ENCODE results near the gene MTERF1. TPM values are rescaled to one million over a fixed set of nuclear protein-coding genes. Genes with fewer than 3 reads are reported as not detected.
"Not testable (repeated sequence)": the region's sequence is repeated elsewhere in the genome, so short reads cannot be mapped to it uniquely, and the experiment has no call there.

The MTERF1 gene
- total RNA-seq, 1 donor from 2014 or later = 18.4 TPM

DNA sequence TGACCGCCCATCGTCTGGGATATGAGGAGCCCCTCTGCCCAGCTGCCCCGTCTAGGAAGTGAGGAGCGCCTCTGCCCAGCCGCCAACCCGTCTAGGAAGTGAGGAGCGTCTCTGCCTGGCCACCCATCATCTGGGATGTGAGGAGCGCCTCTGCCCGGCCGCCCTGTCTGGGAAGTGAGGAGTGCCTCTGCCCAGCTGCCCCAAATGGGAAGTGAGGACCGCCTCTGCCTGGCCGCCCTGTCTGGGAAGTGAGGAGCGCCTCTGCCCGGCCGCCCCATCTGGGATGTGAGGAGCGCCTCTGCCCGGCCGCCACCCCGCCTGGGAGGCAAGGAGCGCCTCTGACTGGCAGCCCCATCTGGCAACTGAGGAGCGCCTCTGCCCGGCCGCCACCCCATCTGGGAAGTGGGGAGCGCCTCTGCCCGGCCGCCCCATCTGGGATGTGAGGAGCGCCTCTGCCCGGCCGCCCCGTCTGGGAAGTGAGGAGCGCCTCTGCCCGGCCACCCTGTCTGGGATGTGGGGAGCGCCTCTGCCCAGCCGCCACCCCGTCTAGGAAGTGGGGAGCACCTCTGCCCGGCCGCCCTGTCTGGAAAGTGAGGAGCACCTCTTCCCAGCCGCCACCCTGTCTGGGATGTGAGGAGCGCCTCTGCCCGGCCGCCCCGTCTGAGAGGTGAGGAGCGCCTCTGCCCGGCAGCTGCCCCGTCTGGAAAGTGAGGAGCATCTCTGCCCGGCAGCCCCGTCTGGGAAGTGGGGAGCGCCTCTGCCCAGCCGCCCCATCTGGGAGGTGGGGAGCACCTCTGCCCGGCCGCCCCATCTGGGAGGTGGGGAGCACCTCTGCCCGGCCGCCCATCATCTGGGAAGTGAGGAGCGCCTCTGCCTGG is 7.1 kb upstream of the MTERF1 start:
- intact Hi-C loops (cut with micrococcal nuclease) = not testable (repeated sequence)

DNA sequence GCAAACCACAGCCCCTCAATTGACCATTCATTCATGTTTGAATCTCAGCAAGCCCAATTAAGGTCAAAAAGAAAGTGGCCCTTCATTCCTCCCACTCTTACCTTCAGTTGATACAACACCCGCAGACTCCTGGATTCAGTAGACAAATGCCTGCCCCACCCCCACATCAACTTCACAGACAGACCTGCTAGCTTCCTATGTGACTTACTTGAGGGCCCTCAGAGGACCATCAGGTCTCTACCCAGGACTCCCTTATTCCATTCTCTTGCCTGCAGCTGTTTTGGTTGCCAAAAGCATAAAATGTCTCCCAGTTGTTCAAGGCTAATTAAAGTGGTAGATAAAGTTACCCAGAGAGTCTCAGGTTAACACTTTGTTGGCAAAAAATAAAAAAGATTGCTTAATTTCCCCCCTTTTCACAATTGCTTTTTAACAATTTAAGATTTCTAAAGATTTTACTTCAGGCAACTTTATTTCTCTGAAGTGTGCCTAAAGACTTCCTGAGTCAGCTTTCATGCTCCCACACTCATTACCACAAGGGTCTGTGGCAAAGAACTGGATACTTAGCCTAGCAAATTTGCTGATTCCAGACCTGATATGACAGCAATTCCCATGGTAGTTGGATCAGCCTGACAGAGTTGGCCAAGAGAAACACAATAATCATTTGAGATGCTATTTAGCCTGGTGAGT is 3.3 kb upstream of the MTERF1 start:
- intact Hi-C loops (cut with micrococcal nuclease) = loop anchor here (5.0 kb wide), 2 partner anchors 1263 to 1537 kb away; partner anchors contain the start of genes GTPBP10 and SAMD9L

DNA sequence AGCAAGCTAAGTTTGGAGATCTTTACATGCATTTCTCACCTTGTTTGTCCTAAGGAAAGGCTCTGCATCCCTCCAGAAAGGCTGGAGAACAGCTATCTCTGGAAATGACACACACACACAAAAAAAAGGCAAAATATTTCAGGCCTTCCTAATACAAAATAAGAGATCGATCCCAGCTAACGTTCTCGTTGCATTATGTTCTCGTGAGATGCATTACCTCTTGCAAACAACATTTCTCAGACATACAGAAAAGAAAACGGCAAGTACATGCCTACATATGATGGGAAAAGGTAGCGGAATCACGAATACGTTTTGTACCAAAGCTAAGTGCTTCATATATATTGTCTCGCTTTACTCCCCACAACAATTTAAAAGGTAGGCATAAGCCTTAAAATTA is 488 bp downstream of the MTERF1 start:
- intact Hi-C loops (cut with micrococcal nuclease) = loop anchor here (1.0 to 5.0 kb wide), 16 partner anchors 33 to 1533 kb away; partner anchors contain the start of genes AKAP9, ANKIB1, CYP51A1 and FAM133B

DNA sequence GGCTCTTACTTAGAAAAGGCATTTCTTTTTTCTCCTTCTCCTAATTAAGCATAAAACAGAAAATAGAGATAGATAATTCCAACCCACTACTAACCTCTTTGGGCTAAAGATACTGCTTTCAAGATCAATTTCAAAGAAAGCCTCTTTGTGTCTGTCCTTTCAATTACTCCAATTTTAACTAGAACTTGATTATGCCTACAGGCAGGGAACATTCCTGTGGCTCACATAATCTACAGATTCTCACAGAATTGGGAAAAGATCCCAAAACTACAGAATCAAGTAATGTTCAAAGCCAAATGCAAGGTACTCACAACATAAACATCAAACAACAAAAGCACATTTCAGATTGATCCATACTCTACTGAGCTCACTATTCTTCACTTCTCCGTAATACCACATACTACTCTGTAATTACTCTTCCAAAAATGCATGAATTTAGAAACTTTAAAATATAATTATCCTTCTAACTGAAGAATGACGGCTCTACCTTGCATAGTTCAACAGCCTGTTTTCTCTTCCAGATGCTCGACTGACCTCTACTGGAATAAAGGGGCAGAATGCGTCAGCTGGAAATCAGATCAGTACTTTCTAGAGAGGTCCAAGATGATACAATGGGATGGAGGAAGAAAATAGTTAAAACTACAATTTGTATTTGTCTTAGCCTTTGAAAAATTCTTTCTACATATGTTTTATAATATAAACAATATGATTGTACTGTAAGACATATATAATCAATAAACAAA is 3.9 kb downstream of the MTERF1 start:
- intact Hi-C loops (cut with micrococcal nuclease) = no loop called here

DNA sequence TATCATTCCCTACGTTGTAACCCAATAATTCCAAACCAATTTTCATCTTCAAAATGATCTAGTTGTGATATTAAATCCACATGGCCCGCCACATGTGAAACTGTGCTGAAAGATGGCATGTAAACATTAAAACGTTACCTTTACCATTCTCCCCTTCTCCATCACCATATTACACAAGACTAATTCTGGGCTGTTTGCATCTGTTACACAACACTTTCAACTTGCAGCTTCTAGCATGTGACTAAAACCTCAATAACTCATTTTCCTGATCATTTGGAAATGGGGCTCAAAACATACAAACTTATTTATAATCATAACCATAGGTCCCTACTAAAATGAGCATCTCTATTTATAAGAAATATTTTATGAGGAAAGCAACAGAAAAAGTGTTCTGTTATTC is 4.7 kb downstream of the MTERF1 start:
- intact Hi-C loops (cut with micrococcal nuclease) = no loop called here

DNA sequence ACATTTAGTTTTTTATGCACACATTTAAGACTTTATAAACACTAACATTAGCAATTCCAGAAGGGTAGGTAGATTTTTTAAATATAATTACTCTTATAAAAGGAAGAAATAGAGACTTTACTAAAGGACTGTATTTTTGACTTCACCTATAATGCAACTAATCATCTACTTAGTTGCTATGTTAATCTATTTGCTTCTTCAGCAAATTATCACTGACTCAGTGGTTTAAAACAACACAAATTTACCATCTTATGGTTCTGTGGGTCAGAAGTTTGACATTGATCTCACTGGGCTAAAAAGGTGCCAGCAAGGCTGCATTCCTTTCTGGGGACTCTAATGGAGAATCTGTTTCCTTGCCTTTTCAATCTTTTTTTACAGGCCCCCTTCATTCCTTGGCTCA is 7.6 kb downstream of the MTERF1 start:
- intact Hi-C loops (cut with micrococcal nuclease) = no loop called here

DNA sequence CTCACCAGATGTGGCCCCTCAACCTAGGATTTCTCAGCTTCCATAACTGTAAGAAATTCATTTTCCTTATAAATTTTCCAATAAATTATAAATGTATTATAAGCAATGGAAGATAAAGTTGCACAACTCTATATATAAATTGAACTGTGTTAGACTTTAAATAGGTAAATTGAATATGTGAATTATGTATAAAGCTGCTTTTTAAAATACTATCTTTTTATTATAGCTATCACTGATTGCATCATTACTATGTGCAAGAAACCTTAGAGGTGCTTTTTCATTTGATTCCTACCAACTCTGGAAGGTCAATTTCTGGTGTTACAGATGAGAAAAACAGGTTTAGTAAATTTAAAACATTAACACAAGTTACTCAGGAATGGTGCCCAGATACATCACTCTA is 8.4 kb downstream of the MTERF1 start:
- intact Hi-C loops (cut with micrococcal nuclease) = no loop called here

DNA sequence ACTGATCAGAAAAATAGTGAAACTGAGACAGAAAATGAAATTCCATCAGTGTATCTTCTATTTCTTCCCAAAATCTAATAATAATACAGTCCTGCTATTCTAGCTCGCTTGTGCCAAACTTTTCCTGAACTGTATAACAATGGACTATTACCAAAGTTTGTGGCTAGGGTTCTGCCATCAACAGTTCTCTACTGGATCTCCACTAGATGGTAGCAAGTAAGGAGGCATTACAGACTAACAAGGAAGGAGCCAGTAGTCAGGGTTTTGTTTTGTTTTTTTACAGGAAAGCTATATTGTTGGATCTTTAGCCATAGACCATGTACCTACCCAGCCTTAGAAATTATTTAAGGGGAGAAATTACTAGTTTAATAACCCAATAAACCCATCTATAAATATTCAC is 10.8 kb downstream of the MTERF1 start:
- intact Hi-C loops (cut with micrococcal nuclease) = no loop called here

DNA sequence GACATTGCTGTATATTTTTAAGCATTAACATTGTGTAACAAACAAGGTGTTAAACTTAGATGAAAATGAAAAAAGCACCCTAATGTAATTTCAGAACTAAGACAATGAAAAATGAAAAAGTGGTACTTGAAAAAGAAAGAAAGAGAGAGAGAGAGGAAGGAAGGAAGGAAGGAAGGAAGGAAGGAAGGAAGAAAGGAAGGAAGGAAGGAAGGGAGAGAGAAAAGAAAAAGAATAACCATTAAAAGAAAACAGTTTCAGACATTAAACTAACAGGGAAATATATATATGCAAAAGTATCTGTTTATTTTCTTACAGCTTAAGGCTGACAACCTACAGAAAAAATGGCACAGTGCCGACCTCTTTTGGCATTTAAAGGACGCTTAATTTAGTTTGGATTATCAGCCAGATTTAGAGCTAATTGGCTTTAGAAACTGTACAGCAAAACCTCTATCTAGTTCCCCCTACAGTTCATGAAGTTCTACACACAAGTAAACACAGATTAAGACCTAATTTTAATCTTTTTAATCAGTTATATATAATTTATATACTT is 13.8 kb downstream of the MTERF1 start:
- intact Hi-C loops (cut with micrococcal nuclease) = no loop called here

DNA sequence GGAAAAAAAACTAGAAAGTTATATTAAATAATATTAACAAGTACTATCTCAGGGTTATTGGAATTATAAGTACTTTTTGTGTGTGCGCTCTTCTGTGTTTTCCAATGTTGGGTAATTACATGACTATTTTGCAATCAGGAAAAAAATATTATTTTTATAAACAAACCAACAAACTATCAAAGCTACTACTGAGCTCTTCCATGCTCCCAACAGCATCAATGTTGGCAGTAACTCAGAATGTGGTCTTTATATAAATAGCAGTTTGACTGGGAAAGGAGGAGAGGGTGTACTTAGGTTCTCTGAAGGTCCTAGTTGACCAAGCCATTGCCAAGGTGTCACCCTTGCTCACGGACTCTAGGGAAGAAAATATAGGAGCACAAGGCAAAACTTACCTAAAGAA is 15.0 kb downstream of the MTERF1 start:
- intact Hi-C loops (cut with micrococcal nuclease) = no loop called here

DNA sequence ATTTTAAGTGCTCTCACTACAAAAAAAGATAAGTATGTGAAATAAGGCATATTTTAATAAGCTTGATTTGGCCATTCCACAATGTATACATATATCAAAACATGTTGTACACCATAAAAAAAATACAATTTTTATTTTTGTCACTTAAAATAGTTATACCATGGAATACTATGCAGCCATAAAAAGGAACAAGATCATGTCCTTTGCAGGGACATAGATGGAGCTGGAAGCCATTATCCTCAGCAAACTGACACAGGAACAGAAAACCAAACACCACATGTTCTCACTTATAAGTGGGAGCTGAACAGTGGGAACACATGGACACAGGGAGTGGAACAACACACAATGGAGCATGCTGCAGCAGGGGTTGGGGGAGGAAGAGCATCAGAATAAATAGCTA is 15.9 kb downstream of the MTERF1 start:
- intact Hi-C loops (cut with micrococcal nuclease) = not testable (repeated sequence)

DNA sequence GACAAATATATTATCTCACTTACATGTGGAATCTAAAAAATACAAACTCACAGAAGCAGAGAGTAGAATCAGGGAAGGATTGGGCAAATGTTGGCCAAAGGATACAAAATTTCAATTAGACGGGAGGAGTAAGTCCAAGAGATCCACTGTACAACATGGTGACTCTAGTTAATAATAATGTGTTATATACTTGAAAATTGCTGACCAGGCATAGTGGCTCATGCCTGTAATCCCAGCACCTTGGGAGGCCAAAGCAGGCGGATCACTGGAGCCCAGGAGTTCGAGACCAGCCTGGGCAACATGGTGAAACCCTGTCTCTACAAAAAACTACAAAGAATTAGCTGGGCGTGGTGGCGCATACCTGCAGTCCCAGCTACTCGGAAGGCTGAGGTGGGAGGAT is 16.4 kb downstream of the MTERF1 start:
- intact Hi-C loops (cut with micrococcal nuclease) = no loop called here

DNA sequence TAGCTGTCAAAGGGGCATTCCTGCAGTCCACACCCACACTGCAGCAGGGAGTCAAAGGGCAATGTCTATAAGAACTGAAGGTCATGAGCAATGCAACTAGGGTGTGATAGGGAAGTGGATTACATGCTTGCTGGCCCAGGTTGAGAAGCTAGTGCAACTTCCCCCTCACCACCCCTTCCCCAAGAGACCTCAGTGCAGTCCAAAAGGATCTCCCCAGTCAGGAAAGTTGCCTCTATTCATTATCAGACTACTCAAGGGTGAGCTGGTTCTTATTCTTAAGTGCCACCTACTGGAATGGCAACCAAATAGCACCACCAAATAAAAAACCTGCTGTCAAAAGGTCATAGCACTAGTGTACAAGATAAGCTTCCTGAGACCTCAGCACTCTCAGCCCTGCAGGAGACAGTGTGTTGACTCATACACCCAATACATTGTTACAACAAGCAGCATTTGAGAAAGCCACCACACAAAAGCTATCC is 28.2 kb downstream of the MTERF1 start:
- intact Hi-C loops (cut with micrococcal nuclease) = loop anchor here (1.0 kb wide), 1 partner anchor 22 kb away; no protein-coding TSS in a partner anchor

DNA sequence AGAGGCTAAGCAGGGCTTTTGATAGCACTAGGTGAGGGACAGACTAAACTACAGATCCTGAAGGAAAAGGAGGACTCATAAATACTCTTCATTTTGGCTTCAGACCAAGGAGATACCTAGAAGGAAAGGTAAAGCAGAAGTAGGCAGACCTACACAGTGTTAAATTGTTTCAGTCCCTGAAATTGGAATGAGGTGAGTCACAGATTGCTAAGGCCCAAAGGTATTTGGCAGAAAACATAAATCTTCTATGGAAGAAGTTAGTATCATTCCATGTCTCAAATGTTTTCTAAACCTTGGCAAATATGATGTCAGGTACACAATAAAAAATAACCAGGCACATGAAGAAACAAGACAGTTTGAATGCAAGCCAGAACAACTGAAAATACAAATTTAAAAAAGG is 30.0 kb downstream of the MTERF1 start:
- intact Hi-C loops (cut with micrococcal nuclease) = no loop called here

DNA sequence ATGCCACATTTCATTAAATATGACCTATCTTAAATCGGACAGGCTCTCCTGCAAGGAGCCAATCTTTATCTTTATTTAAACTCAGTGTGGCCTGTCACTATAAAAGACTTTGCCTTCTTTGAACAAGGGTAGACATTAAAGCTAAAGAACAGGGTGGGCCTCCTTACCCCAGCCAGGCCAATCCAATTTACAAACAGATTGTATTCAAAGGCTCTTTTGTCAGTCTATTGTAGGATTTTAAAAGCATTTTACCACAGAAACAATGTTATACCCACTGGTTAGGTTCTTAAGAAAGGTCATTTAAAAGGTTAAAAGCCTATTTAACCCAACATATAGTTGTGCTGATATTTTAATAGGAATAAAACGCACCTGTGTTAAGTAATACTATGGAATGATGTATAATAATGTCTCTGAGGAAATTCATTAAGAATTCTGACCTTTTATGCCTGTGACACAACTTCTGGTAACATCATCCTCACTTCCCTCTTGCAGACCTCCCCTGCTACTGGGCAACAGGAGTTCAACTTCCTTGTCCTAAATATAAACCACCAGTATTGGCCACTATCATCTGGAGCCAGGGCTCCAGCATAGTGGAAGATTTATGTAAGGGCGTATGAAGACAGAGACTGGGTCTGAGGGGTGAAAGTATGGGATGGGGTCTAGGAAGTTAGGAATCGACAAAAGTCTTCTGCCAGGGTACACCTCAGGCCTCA is 32.5 kb downstream of the MTERF1 start:
- intact Hi-C loops (cut with micrococcal nuclease) = no loop called here

DNA sequence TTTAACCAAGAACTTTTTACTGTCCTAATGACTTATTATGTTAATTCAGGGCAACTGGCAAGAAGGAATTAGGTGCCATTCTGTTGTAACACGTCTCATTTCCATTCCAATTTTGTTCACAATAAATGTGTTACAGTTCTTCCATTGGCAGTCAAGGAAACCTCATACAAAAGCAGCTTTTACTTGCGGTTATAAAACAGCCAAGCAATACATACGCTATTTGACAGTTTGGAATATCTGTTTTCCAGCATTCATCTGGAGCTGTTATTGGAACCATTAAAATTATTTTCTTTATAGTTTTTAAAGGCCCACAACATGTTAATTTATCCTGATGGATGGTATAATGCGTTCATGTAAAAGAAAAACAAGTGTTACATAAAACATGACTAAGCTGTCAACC is 33.3 kb downstream of the MTERF1 start:
- intact Hi-C loops (cut with micrococcal nuclease) = no loop called here

DNA sequence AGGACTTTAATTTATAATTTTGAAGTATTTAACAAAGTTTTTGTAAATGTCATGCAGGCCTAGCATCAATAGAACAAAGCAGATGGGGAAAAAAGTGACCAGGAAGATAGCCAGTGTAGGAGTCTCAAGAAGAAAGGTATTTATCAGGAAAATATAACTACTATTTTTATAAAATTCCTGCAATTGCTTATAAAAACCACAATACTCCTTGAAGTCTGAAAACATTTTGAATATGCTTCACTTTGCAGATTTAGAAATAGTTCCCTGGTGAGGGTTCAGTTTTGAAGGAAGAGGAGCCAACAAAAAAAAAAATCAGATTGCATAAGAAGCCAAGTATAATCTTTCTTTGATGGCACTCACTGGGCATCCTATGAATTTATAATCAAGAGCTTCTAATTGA is 34.1 kb downstream of the MTERF1 start:
- intact Hi-C loops (cut with micrococcal nuclease) = no loop called here

DNA sequence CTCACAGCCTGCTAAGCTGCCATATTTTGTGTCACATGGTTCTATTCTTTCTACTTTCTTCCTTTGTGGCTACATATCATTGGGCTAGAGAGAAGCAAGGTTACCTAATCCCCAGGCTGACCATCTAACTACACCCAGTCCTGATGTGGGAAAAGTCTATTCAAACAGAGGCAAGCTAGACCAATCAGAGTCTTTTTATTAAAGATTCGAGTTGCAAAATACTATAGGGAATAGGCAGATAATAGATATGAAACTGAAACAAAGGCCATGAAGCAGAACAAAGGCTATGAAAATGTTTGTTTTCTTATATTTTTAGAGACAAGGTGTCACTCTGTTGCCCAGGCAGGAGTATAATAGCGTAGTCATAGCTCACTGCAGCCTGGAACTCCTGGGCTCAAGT is 36.7 kb downstream of the MTERF1 start:
- intact Hi-C loops (cut with micrococcal nuclease) = no loop called here

DNA sequence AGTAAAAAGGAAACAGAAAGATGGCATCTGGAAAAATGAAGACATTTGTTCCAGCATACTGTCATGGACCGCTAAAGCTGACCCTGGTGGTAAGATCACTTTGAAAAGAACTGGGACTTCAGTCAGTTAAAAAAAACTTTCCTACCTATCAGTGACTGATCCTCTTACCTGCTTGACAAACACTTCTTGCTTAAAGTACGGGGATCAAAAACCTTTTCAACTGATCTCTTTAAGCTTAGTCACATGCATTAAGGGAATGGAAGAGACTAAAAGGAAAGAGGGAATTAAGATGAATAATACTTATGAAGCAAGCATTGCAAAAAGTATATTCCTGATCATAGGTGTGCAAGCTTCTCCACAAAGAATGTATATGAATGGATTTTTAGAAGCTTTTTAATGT is 42.1 kb downstream of the MTERF1 start:
- intact Hi-C loops (cut with micrococcal nuclease) = no loop called here

DNA sequence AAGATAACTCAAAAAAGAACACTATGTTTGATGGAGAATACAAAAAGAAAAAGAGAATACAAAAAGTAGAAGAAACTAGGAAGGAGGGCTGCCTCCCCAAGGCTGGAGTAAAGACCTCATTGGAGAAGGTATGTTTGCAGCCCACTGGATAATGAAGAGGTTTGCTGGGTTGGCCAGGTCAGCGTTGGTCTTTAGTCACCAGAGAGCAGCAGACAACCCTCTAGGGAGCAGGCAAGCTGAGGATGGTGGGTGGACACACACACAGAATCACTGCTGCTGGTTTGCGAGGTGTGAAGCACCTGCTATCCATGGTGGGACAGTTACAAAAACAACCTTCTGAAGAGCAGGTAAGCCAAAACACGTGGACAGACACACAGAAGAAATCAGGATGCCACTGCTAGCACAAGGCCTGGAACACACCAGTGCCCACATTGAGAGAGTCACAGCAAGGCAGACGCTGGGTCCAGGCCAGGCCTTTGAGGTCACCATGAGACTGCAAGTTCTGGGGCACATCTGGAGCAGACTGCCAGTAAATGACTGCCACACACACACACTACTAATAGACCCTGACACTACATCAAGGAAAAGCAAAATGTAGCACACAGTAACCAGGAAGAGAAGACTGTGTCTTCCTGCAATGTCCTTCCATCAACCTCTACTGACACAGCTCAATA is 43.0 kb downstream of the MTERF1 start:
- intact Hi-C loops (cut with micrococcal nuclease) = no loop called here

All from T-helper 1 cell treated with Interleukin-12 subunit alpha and Interleukin-12 subunit beta and Interleukin-4 antibody, amounts not matched to agents 30 ng/mL and 1 ng/mL, for 36 hours (primary cell).